Endothelial cell of umbilical vein (primary cell): ENCODE results near the gene HOXB7. TPM values are rescaled to one million over a fixed set of nuclear protein-coding genes. Genes with fewer than 3 reads are reported as not detected.

Experiments used
- BruUV-seq: library from RNA; stranded (reverse); fragments of 400-500 nt; replicated peaks from 2 replicates; lab custom pipeline; 2021; lab: Mats Ljungman, UMichigan
- CTCF ChIA-PET: fragments of 300-600, 350-600 bp; sonication (Branson Sonifier 250); formaldehyde crosslinking; loops from one replicate; lab custom pipeline; 2021; ENCODE audit warnings: antibody characterized with exemption, inconsistent platforms; lab: Charles Lee
- POLR2A ChIA-PET: fragments of 300-600, 350-600 bp; sonication (Branson Sonifier 250); formaldehyde crosslinking; loops from one replicate; lab custom pipeline; 2021; ENCODE audit warnings: antibody characterized with exemption, inconsistent platforms; lab: Charles Lee
- DNase-seq: peaks from one replicate; pipeline ENCODE4 v3.0.0-alpha.2; 2011; ENCODE audit warnings: low read depth, low spot score
- FAIRE-seq: peaks from 2 replicates; lab custom pipeline; 2011; peaks lifted over from hg19 to GRCh38; lab: Jason Lieb, UNC
- H2AFZ ChIP-seq: 2 replicates; pipeline ENCODE4 v1.6.0; 2012; ENCODE audit warnings: low read depth, low read length, control low read depth, inconsistent platforms
- H3K27ac ChIP-seq: 2 replicates; pipeline ENCODE4 v1.5.1; 2011; ENCODE audit warnings: low read depth, mild to moderate bottlenecking, control low read depth, low read length, moderate library complexity; ENCODE audit not compliant: insufficient read depth
- H3K27me3 ChIP-seq, 2 experiments: 2 replicates each; pipeline versions ENCODE4 v1.6.0 to v1.6.1; 2011; ENCODE audit warnings: low read length in 2 of 2, mixed read lengths in 1 of 2; ENCODE audit not compliant: control insufficient read depth in 2 of 2, insufficient read depth in 2 of 2
- H3K36me3 ChIP-seq, 2 experiments: 2 replicates in 1 of 2; 3 replicates in 1 of 2; pipeline ENCODE4 v1.5.1; 2011; ENCODE audit warnings: low read length in 2 of 2, mild to moderate bottlenecking in 1 of 2, moderate library complexity in 1 of 2; ENCODE audit not compliant: control insufficient read depth in 2 of 2, insufficient read depth in 2 of 2; ENCODE audit errors: extremely low read depth in 1 of 2
- H3K4me1 ChIP-seq: 3 replicates; pipeline ENCODE4 v1.5.1; 2011; ENCODE audit warnings: mild to moderate bottlenecking, low read length; ENCODE audit not compliant: control insufficient read depth, insufficient read depth; ENCODE audit errors: extremely low read depth
- H3K4me2 ChIP-seq: 2 replicates; pipeline ENCODE4 v1.6.1; 2011; ENCODE audit warnings: low read length, control low read depth, mixed read lengths; ENCODE audit not compliant: insufficient read depth
- H3K4me3 ChIP-seq, 3 experiments: fragments of 200-600 bp in 1 of 3; sonication (generic), shearing (Covaris generic) in 1 of 3; replicated peaks in 1 of 3; 2 replicates each; pipeline ENCODE4 v1.5.1; 2011 to 2016; ENCODE audit warnings: control low read depth in 3 of 3, low read length in 3 of 3, mild to moderate bottlenecking in 2 of 3, inconsistent platforms in 1 of 3, low read depth in 1 of 3, moderate library complexity in 1 of 3; ENCODE audit not compliant: insufficient read depth in 1 of 3
- H3K79me2 ChIP-seq: 2 replicates; pipeline ENCODE4 v1.6.0; 2012; ENCODE audit warnings: low read length, inconsistent platforms; ENCODE audit not compliant: control insufficient read depth, insufficient read depth
- H3K9ac ChIP-seq: replicated peaks from 2 replicates; pipeline ENCODE3; 2011; ENCODE audit warnings: low read length, control low read depth; ENCODE audit not compliant: insufficient read depth; ENCODE audit errors: extremely low read depth
- H3K9me1 ChIP-seq: replicated peaks from 3 replicates; pipeline ENCODE4 v1.6.0; 2011; ENCODE audit warnings: mild to moderate bottlenecking, low read length; ENCODE audit not compliant: control insufficient read depth, insufficient read depth; ENCODE audit errors: extremely low read depth
- H3K9me3 ChIP-seq: replicated peaks from 2 replicates; pipeline ENCODE4 v1.5.1; 2012; ENCODE audit warnings: low read length, inconsistent platforms; ENCODE audit not compliant: control insufficient read depth, insufficient read depth
- H4K20me1 ChIP-seq: replicated peaks from 2 replicates; pipeline ENCODE3; 2011; ENCODE audit warnings: mild to moderate bottlenecking, low read length; ENCODE audit not compliant: control insufficient read depth, insufficient read depth; ENCODE audit errors: extremely low read depth
- CTCF ChIP-seq, 2 donors: IDR thresholded peaks; 1 replicate in 1 of 2; 2 replicates in 1 of 2; pipeline ENCODE4 v1.5.1; 2011; ENCODE audit warnings: low read length in 2 of 2, mild to moderate bottlenecking in 2 of 2, moderate library complexity in 2 of 2, control low read depth in 1 of 2, inconsistent platforms in 1 of 2, low read depth in 1 of 2; ENCODE audit not compliant: insufficient read depth in 1 of 2; ENCODE audit errors: extremely low read depth in 1 of 2
- GATA2 ChIP-seq: IDR thresholded peaks from 2 replicates; pipeline ENCODE4 v1.7.0; 2011; ENCODE audit warnings: low read depth, mild to moderate bottlenecking, moderate library complexity, mixed read lengths, low read length; ENCODE audit not compliant: insufficient read length, insufficient read depth
- POLR2AphosphoS5 ChIP-seq: IDR thresholded peaks from 2 replicates; pipeline ENCODE4 v1.6.1; 2012; ENCODE audit warnings: low read depth, mild to moderate bottlenecking, control low read depth, low read length, moderate library complexity; ENCODE audit not compliant: insufficient read depth
- dilution Hi-C: fragments of 300-500 bp; cut with MboI; formaldehyde crosslinking; loops from one replicate; pipeline ENCODE4 v1.15.0; 2019; ENCODE audit warnings: low sequenced_read_pairs; ENCODE audit not compliant: extremely low pct_ligation_motif_present
- intact Hi-C: fragments of 100-400 bp; cut with micrococcal nuclease; formaldehyde crosslinking; loops from one replicate; pipeline ENCODE4 v1.10.0; 2022
- polyA plus RNA-seq, 4 experiments: library from polyadenylated mRNA; depleted of rRNA in 3 of 4; stranded (reverse) in 3 of 4; unstranded in 1 of 4; fragments of >200 nt; gene quantifications; 2 replicates each; pipeline versions ENCODE4 v1.2.1 to v1.2.3, GENCODE V29; 2011 to 2012; ENCODE audit warnings: missing spikeins in 1 of 4
- total RNA-seq: library from RNA; stranded (reverse); gene quantifications from 2 replicates; pipeline ENCODE4 v1.2.3, GENCODE V29; 2021

Gene HOXB7
- total and polyA plus RNA-seq, 2 donors (not counting 3 experiments of a cell fraction or from before 2014, with no cell fraction given), result 23.5 to 24.5 TPM

GRCh38 chr17:48612854-48613691, 2.3 kb upstream of the HOXB7 start:
- no peaks in the 10 kb centered on the region for H3K9me3 ChIP-seq
- peaks cover 28 to 35% of the 10 kb centered on the region in 2 experiments for H3K27me3 ChIP-seq
- peak; percentile 35 for TF ChIP-seq POLR2AphosphoS5
- peak; percentile 4 to 47 for TF ChIP-seq CTCF (IDR thresholded peaks at IDR 0.05; ENCODE audit: extremely low read depth in 1 of 2, insufficient read depth in 1 of 2, low read depth in 1 of 2, low read length in 2 of 2)
- no peak for TF ChIP-seq GATA2
- H3K9ac ChIP-seq, result peak overlapping the region; percentile 49
- no peaks in the 10 kb centered on the region for H3K9me1 ChIP-seq
- H2AFZ ChIP-seq, result peak overlapping the region; percentile 93
- FAIRE-seq (peak; percentile 72), DNase-seq (peak; percentile 67)
- no TSS peak for BruUV-seq
- H3K4me3 ChIP-seq, result peak overlapping the region; percentile 52 to 86 (median 80)
- peaks cover 38% of the 10 kb centered on the region for H3K4me1 ChIP-seq
- peak overlapping the region; percentile 47 for H3K27ac ChIP-seq
- peaks cover 19% of the 10 kb centered on the region for H3K79me2 ChIP-seq
- no peaks in the 10 kb centered on the region for H3K36me3 ChIP-seq
- POLR2A ChIA-PET, result interaction anchor here (0.8 to 1.4 kb wide), 2 partner anchors 15 to 351 kb away, joined by 4 to 6 read pairs; no protein-coding TSS in a partner anchor
- peak overlapping the region; percentile 85 for H3K4me2 ChIP-seq
- CTCF ChIA-PET, result interaction anchor here (0.6 to 4.9 kb wide), 25 partner anchors 9 to 601 kb away, joined by 3 to 26 read pairs (median 5); partner anchors contain the start of genes HOXB5 and HOXB9
- dilution Hi-C loops, result no loop called here
- intact Hi-C loops, result loop anchor here (1.0 kb wide), 1 partner anchor 9 kb away; the partner anchor contains the start of gene HOXB6
- no peaks in the 10 kb centered on the region for H4K20me1 ChIP-seq
